Ishikawa (cell line): ENCODE results near the gene GANAB.

Experiments
- CEBPB ChIP-seq: IDR thresholded peaks from 2 replicates; pipeline ENCODE4 v1.6.1; 2012
- EGR1 ChIP-seq: IDR thresholded peaks from 2 replicates; pipeline ENCODE4 v1.6.1; 2012
- EP300 ChIP-seq: IDR thresholded peaks from 2 replicates; pipeline ENCODE4 v1.6.1; 2012; ENCODE audit warnings: borderline replicate concordance
- FOXM1 ChIP-seq: IDR thresholded peaks from 2 replicates; pipeline ENCODE4 v1.6.1; 2012; ENCODE audit warnings: low read depth, borderline replicate concordance
- NFIC ChIP-seq: IDR thresholded peaks from 2 replicates; pipeline ENCODE4 v1.6.1; 2012
- RAD21 ChIP-seq: IDR thresholded peaks from 2 replicates; pipeline ENCODE4 v1.6.1; 2012; ENCODE audit warnings: low read depth
- REST ChIP-seq: IDR thresholded peaks from 2 replicates; pipeline ENCODE4 v1.6.1; 2012; ENCODE audit warnings: low read depth, mild to moderate bottlenecking
- TAF1 ChIP-seq: IDR thresholded peaks from 2 replicates; pipeline ENCODE4 v1.6.1; 2012; ENCODE audit warnings: low read depth, mild to moderate bottlenecking
- USF1 ChIP-seq: IDR thresholded peaks from 2 replicates; pipeline ENCODE4 v1.6.1; 2012
- YY1 ChIP-seq: IDR thresholded peaks from 2 replicates; pipeline ENCODE4 v1.6.1; 2012; ENCODE audit warnings: low read depth
- ZBTB7A ChIP-seq: IDR thresholded peaks from 2 replicates; pipeline ENCODE4 v1.6.1; 2012; ENCODE audit warnings: low read depth
- TF ChIP-seq, protein P1 (sequence below): IDR thresholded peaks from 2 replicates; pipeline ENCODE4 v1.6.1; 2012

DNA sequence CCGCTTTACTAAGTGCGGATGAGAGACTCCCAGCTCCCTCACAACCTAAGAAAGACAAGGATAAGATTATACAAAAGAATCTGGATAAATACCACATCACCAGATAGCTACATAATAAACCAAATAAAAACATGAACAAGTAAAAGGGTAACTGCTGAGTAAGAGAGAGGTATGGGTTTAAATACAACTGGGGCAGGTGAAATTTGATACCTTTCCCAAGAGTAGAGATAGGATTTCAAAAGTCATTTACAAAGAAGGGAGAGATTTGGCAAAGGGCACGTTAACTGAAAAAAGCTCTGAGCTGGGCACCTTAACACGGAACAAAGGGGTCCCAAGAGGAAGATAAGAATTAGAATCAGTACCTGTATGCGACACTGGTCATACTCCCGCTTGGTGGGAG lies 30.7 kb upstream of the GANAB start:
- TF ChIP-seq EP300: no peak
- no peak for TF ChIP-seq CEBPB
- no peak for TF ChIP-seq USF1
- TF ChIP-seq YY1: no peak
- TF ChIP-seq EGR1: no peak
- TF ChIP-seq TAF1: no peak
- TF ChIP-seq REST: no peak
- no peak for TF ChIP-seq ZBTB7A
- no peak for TF ChIP-seq FOXM1
- TF ChIP-seq, protein P1, sequence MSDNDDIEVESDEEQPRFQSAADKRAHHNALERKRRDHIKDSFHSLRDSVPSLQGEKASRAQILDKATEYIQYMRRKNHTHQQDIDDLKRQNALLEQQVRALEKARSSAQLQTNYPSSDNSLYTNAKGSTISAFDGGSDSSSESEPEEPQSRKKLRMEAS: no peak
- TF ChIP-seq NFIC: no peak
- TF ChIP-seq RAD21: no peak
